ENCODE data around the gene KRT32. TPM values are rescaled to one million over a fixed set of nuclear protein-coding genes. Genes with fewer than 3 reads are reported as not detected.
A peak's percentile ranks its signal among the peaks of the same experiment; 100 is the strongest.

The KRT32 gene
- total RNA-seq, 1 donor from 2014 or later: not detected

DNA sequence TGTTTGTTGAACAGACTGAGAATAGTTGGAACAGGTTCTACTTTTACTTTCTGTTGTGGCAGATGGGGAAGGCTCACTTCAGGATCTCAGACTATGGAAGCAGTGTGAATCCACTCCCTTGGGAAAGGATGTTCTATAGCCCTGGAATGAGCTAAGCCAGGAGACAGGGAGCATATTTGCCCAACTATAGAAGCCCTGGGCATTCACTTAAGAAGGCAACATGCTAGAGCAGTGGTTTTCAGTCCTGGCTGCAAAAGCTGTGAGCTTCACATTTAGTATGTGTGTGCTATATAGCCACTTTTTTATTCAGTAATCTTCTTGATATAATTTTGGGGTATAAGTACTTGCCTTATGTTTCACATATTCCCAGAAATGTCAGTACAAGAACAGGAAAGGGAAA lies 1.2 kb upstream of the KRT32 start:
- FAIRE-seq (no peak), DNase-seq (ENCODE audit: low spot score in 2 of 2) (no peak)

DNA sequence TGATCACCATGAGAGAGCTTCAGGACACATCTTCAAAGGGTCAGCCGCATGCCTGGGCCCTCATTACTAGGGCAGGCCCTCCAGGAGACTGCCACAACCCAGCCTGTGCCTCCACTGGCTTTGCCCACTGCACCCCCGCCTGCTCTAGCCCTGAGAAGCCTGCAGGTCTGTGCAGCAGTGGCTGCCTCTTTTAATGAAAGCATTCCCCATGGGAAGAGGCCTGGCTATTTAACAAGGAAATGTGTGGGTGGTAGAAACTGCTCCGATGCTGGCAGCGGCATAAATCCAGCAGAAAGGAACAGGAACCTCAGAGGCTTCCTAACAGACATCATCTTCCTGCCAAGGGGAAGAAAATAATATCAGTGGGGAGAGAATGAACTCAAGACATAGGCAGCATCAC lies 375 bp upstream of the KRT32 start:
- DNase-seq (ENCODE audit: low spot score in 2 of 2): no peak
- FAIRE-seq: no peak

DNA sequence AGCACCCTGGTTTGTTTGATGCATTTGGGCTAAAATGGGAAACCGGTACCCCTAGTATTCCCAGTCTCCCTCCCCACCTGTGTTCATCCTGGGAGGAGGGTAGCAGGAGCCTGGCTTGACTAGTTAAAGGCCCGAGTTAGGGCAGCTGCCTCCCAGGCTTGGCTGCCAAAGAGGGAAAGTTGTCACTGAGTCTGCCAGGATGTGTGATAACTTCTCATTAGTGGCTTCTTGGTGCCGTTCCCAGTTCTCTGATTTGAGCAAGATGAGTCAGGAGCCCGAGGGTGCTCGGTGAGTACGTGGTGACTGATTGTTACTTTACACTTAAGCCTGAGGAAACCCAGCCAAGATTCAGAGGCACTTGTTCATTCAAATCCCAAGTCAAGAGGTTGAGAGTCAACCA lies 2.5 kb downstream of the KRT32 start:
- FAIRE-seq (no peak), DNase-seq (ENCODE audit: low spot score in 2 of 2) (peak in 1 of 2 donors; percentile 52)

DNA sequence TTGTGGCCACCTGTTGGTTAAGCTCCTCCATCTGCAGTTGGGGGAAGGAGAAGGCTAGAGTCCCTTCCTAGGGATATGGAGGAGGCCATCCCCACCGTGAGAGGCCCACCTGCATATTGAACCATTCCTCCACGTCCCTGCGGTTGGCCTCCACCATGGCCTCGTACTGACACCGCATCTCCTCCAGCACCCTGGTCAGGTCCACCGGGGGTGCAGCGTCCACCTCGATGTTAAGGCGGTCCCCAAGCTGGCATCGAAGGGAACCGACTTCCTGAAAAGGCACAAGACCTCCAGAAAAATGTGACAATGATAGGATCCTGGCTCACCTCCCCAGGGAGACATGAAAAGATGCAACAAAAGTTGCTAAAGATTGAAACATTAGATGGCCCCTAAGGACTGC lies 3.0 kb downstream of the KRT32 start:
- no peak for FAIRE-seq

DNA sequence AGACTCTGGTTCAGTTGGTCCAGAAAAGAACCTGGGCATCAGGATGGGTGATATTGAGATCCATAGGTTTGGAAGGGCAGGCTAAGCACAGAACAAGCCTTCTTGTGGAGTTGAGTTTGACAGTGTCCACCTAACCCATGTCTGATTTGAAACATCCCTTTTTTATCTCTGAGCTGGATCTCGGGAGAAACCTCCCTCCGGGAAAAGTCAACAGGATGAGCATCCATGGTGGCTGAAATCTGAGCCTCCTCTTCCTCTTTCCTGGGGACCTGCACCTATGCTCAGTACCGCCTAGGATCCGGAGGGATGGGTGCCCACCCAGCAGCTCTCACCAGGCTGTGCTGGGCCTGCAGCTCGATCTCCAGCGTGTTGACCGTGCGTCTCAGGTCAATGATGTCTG lies 3.4 kb downstream of the KRT32 start:
- DNase-seq (ENCODE audit: low spot score in 2 of 2) (no peak), FAIRE-seq (no peak)

More for the DNA sequence above, 3.0 kb downstream of the KRT32 start:
- no peak for DNase-seq (ENCODE audit: low spot score in 2 of 2)

DNA sequence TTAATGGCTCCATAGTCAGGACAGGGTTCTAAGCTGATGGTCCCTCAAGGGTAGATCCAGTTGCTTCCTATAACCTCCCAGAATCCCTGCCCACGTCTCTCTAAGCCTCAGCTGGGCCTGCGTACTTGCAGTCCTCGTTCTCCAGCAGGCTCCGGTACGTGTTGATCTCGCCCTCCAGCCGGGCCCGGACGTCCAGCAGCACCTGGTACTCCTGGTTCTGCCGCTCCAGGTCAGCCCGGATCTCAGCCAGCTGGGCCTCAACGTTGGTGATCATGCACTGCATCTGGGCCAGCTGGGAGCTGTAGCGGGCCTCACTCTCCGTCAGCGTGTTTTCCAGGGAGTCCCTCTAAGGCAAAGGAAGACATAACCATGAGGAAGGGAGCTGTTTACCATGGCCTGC lies 4.5 kb downstream of the KRT32 start:
- DNase-seq (ENCODE audit: low spot score in 2 of 2): no peak
- FAIRE-seq: no peak

DNA sequence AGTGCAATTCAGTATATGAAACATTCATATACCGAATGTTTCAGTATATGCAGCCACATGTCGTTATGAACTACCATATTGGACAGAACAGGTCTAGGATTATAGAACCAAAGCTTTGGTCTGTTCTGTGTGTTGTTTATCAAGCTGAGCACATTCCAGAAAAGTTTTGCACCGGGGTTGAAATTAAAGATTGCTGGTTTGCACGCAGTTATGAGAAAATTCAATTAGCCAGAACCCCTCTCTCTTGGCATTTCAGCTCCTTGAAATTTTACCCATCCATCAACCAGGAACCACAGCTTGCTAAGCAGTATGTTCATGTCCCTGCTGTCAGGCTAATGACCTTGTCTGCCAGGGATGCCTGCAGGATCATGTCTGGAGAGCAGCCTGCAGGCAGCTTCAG lies 9.5 kb downstream of the KRT32 start:
- FAIRE-seq: no peak

DNA sequence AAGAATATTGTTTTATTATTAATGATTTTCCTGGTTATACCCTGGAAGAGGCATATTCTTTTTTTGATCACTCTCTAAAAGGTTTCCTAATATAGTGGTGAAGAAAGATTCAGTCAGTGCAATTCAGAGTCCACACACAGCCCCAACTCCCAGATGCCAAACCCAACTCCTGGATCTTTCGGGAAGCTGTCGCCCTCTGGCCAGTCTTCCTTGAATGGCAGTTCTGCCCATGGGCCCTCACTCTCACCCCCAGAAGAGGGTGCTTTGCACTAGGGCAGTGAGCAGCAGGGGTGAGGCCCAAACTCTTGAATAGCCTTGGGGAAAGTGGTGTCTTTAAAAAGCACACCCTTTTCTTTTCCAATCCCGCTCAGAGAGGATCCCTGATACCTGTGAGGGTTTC lies 11.0 kb downstream of the KRT32 start:
- no peak for FAIRE-seq
- DNase-seq (ENCODE audit: low spot score in 2 of 2): no peak

More for the DNA sequence above, 9.5 kb downstream of the KRT32 start:
- no peak for DNase-seq (ENCODE audit: low spot score in 2 of 2)

DNA sequence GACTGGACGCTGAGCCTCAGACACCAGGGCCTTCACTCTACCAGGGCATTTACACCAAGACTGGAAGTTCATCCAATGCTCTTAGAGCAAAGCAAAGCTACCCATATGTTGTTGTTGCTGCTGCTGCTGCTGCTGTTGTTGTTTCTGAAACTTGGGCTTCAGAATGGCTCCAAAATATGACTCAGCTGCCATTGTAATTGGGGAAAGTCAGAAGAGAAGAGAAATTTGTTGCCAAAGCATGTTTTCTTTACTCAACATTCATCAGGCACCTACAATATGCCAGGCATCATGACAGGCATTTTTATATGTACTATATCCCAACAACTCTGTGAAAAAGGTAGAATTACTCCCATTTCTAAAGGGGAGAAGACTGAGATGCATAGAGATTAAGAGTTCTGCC lies 11.9 kb downstream of the KRT32 start:
- FAIRE-seq (no peak), DNase-seq (ENCODE audit: low spot score in 2 of 2) (no peak)

DNA sequence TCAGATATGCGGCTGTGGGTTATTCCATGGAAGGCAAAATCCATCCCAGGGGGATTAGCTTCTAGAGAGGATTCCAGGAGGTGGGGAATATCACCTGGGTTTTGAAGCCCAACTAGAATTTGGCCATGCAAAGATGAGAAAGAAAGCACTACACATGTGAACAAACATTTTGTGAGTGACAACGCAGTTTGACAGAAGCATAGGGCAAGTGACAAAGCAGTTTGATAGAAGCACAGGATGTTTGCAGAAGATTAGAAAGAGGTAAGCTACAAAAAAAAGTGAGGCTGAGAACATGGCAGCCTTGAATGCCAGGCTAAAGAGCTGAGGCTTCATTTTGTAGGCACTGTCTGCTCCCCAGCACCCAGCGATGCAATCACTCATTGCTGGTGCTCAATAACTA lies 14.1 kb downstream of the KRT32 start:
- FAIRE-seq (no peak), DNase-seq (ENCODE audit: low spot score in 2 of 2) (no peak)

DNA sequence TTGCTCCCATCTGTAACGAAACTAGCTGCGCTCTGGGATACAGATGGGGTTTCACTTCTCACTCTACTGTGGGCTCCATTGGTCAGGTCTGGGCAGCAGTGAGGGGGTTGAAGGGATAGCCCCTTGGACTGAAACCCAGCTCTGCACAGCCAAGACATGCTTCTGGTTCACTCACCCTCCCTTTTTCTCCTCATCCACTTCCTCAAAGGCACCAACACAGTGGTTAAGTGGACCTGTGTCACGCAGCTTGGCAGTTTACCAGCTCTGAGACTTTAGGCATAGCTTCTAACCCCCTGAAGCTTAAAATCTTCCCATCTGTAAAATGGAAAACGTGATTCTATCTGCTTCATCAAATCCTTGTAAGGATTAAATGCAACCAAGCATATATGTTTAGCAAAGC lies 14.9 kb downstream of the KRT32 start:
- DNase-seq (ENCODE audit: low spot score in 2 of 2): no peak
- no peak for FAIRE-seq

DNA sequence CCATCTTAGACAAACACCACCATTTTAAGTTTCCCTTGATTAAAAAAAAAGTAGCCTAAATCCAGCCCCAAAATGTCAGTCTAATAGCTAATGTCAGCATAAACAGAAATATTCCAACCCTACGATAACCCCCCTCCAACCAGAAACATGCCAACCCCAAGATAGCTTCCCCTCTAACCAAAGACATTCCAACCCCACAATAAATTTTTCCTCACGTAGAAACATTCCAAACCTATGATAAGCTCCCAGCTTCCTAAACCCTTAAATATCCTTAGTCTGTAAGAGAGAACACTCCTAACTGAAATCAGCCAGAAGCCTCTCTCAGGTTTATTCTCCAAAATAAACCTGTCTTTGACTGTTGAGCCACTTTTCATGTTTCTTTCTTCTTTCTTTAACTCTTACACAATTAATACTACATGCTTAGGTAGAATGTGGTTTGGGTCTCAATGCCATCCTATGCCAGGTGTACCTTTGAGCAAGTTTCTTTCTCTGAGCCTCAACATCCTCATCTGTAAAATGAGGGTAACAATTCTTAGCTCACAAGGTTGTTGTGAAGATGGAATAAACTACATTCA lies 15.9 kb downstream of the KRT32 start:
- FAIRE-seq (no peak), DNase-seq (ENCODE audit: low spot score in 2 of 2) (no peak)

DNA sequence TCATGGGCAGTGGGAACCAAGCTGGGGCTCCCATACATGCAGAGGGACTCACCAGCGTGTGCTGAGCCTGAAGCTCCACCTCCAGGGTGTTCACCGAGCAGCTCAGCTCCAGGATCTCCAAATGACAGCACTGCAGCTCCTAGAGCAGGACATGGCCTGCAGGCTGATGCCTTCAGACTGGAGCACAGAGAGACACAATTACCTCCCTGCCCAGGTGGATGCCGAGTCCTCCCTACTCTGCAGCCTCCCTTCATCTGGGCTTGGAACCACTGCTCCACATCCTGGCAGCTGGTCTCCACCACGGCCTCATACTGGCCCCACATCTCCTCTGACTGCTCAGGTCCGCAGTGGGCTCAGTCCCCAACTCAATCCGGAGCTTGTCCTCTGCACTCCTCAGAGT lies 18.2 kb downstream of the KRT32 start:
- DNase-seq (ENCODE audit: low spot score in 2 of 2): no peak
- no peak for FAIRE-seq

DNA sequence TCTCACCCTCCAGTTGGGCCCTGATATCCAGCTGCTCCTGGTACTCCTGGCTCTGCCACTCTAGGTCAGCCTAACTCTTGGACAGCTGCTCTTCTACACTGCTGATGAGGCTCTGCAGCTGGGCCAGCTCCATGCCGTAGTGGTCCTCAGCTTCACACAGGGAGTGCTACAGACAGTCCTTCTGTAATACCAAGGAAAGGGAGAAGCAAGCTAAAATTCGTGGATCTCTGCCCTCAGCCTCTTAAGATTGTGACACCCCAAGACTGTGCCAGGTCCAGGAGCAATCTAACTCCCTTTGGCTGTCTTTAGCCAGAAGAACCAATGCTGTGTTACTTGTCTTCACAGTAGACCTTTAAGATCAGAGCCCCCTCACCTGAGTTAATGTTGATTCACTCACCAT lies 18.7 kb downstream of the KRT32 start:
- FAIRE-seq (no peak), DNase-seq (ENCODE audit: low spot score in 2 of 2) (no peak)

DNA sequence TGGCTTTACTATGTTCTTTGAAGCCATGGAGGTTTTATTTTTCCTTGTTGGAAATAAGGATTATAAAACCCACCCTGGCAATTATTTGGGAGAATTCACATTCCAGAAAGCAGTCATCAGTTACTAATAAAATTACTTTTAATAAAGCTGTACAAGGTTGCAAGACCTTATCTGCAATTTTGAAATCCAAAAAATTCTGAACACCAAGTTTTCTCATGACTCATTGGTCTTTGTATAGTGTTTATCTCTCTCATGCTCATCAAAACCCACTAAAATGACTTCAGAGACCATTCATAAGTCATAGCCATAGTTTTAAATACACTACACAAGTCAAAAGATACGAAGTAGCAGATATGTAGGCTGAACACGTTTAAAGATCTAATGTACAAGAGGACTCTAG lies 20.4 kb downstream of the KRT32 start:
- DNase-seq (ENCODE audit: low spot score in 2 of 2) (no peak), FAIRE-seq (no peak)

DNA sequence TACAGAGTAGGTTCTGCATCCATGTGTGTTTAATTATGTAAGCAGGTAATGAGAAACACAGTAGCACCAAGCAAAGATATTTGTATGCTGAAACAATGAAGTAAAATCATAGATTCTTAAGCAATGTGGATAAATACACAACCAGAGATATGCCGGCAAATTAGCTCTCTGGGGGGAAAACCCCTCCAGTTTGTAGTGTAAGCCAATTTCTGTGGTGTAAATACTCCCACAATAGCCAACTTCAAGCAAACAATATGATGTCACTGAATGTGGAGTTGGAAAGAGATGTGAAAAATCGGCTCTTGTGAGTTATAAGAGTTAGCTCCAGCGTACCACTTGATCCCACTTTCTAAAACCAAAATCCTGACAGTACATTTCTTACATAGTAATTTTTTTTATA lies 22.5 kb downstream of the KRT32 start:
- FAIRE-seq (no peak), DNase-seq (ENCODE audit: low spot score in 2 of 2) (no peak)

DNA sequence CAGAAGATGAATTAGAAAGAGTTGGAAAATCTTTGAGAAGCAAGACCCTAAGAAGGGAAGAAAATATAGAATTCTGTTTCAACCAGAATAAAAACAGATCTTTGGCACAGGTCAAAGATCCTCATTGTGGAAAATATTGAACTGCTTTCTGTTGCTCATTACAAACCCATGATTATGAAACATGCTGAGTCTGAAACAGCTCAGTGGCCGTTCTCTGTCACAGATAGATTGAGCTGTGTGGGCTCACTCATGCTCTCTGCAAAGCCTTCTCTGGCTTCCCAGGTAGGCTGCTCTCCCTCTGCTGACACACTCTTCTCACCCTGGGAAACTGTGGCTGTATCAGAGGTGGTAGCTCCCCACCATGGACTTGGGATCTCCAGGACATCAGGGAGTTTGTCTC lies 23.0 kb downstream of the KRT32 start:
- DNase-seq (ENCODE audit: low spot score in 2 of 2) (no peak), FAIRE-seq (no peak)

DNA sequence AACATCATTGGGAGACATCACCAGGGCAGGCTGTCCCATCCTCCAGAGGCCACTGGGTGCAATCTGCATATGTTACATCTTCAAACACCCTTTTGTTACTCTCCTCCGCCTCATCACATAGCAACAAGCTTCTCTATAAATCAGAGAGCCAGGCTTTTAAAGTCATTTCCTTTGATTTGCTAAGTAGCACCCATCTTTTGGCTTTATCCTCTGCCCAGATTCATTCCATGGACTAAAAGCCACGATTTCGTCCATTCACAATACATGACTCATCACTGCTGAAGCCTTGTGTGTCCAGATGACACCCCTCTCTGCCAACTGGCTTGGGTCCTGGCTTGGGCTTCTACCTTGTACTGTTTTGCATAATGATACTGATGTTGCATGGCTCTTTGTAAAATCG lies 24.4 kb downstream of the KRT32 start:
- FAIRE-seq (no peak), DNase-seq (ENCODE audit: low spot score in 2 of 2) (no peak)

DNA sequence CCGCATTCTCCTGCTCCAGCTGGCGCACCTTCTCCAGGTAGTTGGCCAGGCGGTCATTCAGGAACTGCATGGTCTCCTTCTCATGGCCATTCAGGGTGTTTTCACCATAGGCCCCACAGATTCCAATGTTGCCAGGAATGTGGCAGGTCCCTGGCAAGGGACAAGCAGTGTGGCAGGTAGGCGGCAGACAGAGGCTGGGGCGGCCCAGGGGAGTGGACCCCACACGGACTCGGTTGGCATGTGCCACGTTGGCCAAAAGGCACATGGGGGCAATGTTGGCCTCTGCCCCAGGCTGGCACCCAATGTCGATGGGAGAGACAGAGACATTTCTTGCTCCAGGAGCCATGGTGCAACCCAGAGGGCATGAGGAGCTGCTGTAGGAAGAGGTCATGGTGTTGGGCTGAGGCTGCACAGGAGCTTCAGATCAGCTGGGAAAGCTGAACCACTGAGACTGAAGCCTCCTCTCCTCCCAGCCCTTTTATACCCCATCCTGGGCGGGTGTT lies 26.6 kb downstream of the KRT32 start, which contains the start of gene KRT38:
TSS of gene KRT38 (minus strand) at position 453 of the 503 bp plus-strand sequence. CDS start at position 391, 62 bp downstream.
- FAIRE-seq: no peak

DNA sequence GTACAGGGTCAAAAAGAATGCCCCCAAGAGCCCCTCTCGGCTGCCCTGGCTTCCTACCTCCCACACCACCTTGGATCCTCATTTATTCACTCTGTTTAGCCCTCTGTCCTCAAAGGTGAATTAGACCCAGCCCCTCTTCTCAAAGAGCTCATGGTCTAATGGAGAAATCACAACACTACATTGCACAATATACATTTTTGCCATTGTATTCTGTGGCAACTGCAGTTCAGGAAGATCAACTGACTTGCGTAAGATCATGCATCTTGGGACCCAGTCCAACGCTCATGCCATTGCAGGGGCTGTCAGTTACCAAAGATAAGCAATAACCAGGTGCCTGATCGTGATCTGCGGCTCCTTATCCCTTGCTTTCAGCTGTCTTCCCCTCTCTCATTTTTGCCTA lies 27.8 kb downstream of the KRT32 start:
- no peak for FAIRE-seq

More for the DNA sequence above, 26.6 kb downstream of the KRT32 start, which contains the start of gene KRT38:
- no peak for DNase-seq (ENCODE audit: low spot score in 2 of 2)

DNA sequence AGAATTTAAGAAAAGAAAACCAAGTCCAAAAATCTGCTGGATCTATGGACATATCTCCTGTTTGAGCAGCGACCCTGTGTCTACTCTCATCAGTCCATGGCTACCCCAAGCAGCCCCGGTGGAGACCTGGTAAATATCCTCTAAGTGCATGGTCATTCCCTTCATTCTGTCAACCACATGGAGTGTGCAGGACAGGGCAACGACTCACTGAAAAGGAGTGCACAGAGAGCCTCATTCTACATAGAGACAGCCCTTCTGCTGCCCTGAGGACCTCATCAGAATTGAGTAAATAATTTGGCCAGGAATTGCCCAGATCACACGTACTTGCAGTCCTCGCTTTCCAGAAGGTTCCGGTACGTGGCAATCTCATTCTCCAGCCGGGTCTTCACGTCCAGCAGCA lies 29.4 kb downstream of the KRT32 start:
- no peak for DNase-seq (ENCODE audit: low spot score in 2 of 2)
- FAIRE-seq: no peak

More for the DNA sequence above, 27.8 kb downstream of the KRT32 start:
- DNase-seq (ENCODE audit: low spot score in 2 of 2): no peak

DNA sequence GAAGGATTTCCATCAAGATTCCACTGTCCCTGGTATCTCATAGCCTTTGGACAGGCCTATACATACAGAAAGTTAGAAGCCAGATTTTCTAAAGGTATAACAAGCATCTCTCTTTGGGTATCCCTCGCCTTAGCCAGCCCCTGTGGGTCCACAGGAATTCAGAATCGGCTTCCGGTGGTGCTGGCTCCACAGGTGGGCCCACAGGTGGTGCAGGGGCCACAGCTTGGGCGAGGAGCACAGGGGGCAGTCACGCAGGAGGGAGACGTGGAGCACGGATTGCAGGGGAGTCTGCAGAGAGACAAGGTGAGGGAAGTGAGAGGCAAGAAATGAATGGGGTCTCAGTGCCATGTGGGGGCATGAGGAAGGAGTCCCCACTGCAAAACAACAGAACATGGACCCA lies 29.9 kb downstream of the KRT32 start:
- DNase-seq (ENCODE audit: low spot score in 2 of 2) (no peak), FAIRE-seq (no peak)

DNA sequence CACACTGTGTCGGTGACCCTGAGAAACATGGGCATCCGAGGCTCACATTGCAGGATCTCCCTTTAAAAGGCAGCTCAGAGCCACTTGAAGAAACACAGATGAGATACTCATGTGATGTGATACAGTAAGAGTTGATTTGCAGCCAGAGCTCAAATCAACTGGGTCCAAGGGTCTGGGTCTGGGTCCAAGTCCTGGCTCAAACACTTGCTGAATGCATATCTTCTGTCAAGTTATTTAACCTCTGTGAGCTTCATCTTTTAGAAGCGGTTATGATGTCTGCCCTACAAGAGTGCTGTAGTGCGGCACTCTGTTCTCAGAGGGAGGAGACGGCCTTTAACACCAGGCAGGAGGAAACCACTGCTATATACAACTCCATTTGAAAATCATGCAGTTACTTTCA lies 32.8 kb downstream of the KRT32 start:
- FAIRE-seq (no peak), DNase-seq (ENCODE audit: low spot score in 2 of 2) (no peak)

Data from frontal cortex (tissue), 4 donors.